GM18907 (cell line): ENCODE results near the gene DDX3X.
A peak's percentile ranks its signal among the peaks of the same experiment; 100 is the strongest.
"Not testable (repeated sequence)": the region's sequence is repeated elsewhere in the genome, so short reads cannot be mapped to it uniquely, and the experiment has no call there.

Experiments
- ATAC-seq: cut with Tn5 transposase; IDR thresholded peaks from one replicate; pipeline ENCODE4 v1.9.1; 2021; ENCODE audit warnings: mild to moderate bottlenecking, moderate library complexity; ENCODE audit not compliant: unreplicated experiment

The DDX3X gene

DNA sequence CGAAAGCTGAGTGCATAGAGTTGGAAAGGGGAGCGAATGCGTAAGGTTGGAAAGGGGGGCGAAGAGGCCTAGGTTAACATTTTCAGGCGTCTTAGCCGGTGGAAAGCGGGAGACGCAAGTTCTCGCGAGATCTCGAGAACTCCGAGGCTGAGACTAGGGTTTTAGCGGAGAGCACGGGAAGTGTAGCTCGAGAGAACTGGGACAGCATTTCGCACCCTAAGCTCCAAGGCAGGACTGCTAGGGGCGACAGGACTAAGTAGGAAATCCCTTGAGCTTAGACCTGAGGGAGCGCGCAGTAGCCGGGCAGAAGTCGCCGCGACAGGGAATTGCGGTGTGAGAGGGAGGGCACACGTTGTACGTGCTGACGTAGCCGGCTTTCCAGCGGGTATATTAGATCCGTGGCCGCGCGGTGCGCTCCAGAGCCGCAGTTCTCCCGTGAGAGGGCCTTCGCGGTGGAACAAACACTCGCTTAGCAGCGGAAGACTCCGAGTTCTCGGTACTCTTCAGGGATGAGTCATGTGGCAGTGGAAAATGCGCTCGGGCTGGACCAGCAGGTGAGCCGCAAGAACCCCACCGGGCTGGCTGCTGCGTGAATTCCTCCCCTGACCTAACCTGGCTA is at the start of gene DDX3X:
Gene DDX3X (plus strand): TSS at position 419 of the 619 bp plus-strand sequence. CDS start 91 bp downstream, at position 510.
- peak; percentile 65 for ATAC-seq

DNA sequence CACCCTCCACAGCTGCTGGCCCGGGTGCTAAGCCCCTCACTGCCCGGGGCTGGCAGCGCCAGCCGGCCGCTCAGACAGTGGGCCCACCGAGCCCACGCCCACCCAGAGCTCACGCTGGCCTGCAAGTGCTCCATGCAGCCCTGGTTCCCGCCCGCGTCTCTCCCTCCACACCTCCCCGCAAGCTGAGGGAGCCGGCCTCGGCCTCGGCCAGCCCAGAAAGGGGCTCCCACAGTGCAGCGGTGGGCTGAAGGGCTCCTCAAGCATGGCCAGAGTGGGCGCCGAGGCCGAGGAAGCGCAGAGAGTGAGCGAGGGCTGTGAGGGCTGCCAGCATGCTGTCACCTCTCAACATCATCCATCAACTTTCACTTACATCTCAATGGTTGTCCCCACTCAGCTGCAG is 48.0 kb upstream of the DDX3X start:
- not testable (repeated sequence) for ATAC-seq

DNA sequence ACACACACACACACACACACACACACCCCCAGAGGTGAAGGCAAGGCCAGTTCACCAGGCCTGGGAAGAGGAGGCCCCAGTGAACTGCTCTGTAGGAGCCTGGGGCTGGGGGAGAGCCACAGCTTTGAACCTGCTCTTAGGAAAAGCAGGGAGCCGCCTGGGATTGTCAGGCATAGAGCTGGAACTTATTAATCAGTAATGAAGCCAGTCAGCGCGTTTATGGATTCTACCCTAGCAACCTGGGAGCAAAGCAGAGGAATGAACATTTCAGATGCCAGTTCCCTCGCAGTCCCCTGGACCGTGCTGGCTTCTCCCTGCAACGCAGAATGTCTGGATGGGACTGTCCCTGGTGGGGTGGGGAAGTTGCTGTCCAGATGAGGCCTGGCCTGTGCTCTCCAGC is 45.3 kb upstream of the DDX3X start:
- no peak for ATAC-seq

DNA sequence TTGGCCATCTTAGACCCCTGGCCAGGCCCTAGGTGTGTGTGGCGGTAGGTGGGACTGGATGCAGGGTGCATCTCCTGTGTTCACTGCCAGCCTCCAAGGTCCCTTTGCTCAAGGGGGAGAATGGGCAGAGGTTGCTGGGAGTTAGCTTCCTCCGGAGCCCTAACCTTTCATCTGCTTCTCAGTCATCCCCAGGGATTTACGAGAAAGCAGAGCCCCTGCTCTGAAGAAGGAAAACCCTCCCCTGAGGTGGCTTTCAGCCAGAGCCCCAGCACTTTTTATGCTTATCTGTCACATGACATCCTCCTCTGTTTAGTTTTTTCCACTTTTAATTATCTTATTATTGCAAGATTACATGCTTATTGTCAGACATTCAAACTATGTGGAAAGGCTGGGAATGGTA is 44.9 kb upstream of the DDX3X start:
- no peak for ATAC-seq

DNA sequence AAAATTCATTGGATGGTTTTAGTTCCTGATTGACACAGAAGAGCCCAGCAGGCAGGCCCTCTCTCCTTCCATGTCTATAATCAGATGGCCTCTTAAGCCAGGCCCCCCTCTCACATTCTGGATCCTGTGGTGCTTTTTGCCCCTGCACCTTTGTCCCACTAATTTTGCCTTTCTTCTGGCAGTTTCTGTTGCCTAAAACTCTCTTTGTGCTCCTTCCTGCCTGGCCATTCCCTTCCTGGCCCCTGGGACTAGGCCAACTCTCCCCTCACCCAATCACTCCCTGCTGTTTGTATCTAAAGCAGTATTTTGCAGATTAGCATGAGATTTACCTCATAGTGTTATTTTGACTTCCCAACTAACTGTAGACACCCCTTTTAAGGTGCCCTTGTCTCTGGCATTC is 42.7 kb upstream of the DDX3X start:
- ATAC-seq, result no peak

DNA sequence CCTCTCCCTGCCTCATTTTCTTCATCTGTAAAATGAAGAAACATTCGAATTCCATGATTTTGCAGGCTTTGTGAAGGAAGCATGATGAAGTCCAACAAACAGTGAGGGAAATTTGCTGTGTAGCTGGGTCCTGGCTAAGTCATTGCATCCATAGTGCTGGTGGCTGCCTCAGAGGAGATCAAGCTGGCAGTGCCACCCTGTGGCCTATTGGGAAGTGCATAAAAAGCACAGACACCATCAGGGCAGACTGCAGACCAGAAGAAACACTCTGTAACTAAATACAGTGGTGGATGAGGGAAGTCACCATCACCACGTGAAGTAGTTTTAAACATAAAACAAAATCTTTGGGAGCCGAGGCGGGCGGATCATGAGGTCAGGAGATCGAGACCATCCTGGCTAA is 40.7 kb upstream of the DDX3X start:
- ATAC-seq, result no peak

DNA sequence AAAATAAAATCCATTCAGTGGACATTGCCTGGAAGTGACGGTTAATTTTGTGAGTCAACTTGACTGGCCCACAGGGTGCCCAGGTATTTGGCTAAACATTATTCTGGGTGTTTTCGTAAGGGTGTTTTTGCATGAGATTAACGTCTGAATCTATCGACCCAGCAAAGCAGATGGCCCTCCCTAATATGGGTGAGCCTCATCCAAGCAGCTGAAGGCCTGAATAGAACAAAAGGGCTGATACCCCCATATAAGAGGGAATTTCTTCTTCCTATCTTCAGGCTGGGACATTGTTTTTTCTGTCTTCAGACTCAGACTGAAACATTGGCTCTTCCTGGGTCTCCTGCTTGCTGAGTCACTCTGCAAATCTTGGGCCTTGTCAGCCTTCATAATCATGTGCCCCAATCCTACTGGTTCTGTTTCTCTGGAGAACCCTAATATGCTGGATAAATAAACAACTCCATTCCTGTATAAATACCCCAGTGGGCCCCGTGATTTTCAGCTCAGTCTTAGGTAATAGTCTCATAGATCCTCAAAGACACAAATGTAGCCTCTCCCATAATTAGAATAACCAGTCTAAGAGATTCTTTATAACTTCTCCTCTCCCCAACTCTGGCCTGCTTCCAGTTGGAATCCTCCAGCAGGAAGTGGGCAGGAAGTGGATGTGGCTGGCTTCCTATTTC is 33.1 kb upstream of the DDX3X start:
- ATAC-seq, result no peak

DNA sequence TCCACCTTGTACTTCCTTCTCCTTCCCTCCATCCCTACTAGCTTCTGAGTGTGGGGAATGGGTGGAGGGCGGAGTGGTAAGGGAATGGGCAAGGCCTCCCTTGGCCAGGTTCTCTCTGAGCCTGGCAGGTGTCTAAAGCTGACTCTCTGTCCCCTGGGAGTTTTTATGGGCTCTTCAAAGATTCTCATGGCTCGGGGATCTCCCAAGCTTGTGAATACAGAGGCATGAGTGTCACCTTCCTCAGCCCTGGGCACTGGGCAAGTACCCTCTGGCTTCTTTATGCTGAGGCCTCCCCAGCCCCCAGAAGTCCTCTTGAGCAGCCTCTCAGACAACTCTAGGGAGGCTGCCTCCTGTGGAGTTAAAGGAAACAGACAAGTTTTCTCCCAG is 32.5 kb upstream of the DDX3X start:
- peak; percentile 75 for ATAC-seq

DNA sequence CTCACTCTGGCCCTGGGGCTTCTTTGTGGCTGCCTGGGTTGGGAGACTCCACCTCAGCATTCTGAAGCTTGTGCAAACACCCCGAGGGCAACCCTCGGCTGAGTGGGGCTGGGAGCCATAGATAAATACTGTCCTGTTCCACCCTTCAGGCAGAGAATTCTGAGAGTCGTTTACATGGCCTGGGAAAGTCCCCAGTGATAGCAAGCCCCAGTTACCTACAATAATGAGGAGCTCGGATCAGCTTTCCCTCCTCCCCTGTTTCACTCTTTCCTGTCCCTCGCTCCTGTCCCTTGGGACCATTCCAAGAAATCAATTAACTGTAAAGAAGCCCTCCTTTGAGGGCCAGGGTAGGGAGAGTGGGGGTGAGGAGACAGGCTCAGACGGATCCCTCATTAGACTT is 31.6 kb upstream of the DDX3X start:
- ATAC-seq, result no peak

DNA sequence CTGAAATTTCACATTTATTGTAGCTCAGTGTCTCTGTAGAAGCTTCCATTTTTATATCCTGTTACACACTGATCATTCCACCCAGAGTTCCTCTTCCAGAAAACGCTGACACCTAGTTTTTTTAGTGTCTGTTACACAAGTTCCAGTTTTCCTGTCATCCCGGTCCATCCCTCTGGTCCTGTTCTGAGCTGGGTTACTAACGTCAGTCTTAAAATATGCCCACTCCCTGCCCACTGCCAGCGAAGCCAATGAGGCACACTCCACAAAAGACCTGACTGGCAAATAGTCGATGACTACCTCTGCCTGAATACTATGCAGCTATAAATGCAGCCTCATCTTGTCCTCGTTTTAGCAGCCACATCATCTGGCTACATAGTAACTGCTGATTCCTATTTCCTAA is 30.9 kb upstream of the DDX3X start:
- ATAC-seq, result no peak

DNA sequence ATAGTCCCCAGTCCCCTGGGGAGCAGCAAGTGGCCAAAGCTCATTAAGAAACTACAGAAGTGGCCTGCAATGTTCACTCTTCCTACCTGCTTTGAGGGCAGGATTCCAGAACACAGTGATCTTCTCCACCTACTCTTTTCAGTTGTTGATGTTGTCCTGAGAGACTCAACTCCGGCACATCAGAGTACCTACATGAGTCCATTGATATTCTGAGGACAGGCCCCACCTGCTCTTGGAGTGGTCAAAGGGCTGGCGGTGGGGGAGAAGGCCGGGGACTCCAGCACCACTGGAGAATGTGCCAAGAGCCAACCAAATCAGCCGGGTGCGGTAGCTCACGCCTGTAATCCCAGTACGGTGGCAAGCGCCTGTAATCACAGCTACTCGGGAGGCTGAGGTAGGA is 29.8 kb upstream of the DDX3X start:
- no peak for ATAC-seq

DNA sequence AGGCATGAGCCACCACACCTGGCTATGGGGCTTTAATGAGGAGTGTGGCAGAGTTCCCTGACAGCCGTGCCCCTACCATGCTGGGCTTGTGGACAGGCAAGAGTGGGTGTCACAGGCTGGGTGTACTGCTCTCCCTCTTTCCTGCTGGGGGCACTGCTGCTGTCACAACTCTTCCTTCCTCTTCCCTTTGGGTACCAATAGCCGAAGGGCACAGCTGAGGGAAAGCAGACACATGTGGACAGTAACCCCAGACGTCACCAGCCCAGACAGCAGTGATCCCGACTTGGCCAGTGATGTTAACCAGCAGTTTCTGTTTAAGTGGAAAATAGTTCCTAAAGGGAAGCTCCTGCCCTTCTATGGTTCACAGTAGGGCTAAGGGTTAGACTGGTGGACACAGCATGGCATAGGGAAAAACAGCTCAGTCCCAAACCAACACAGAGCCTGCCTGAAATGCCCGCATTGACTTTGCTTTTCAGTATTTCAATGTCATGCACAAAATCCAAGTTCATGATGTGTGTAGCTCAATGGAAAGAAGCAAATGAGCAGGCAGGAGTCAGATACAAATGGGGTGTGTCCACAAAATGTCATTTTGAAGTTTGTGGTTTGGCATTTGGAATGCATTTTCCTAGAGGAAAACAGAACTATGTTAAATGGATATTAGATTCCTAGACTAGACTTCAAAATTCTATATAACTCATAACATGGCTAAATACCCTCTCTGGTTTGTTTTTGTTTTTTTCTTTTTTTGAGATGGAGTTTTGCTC is 24.9 kb upstream of the DDX3X start:
- ATAC-seq, result no peak

DNA sequence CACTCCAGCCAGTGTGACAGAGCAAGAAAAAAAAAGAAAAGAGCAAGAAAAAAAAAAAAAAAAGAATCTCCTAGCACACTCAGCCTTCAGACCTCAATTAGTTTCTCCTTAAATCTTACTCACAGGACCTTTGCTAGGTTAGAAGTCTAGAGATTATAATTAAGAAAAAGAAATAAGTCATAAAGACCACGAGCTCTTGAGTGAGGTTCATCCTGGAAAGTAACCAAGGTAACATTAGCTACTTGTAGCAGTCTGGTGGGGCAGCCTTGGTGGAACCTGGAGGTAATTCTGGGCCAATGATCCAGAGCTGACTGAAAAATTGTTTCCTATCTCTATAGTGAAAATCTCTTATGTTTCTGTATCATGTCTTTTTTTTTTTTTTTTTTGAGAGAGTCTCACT is 21.2 kb upstream of the DDX3X start:
- ATAC-seq, result no peak

DNA sequence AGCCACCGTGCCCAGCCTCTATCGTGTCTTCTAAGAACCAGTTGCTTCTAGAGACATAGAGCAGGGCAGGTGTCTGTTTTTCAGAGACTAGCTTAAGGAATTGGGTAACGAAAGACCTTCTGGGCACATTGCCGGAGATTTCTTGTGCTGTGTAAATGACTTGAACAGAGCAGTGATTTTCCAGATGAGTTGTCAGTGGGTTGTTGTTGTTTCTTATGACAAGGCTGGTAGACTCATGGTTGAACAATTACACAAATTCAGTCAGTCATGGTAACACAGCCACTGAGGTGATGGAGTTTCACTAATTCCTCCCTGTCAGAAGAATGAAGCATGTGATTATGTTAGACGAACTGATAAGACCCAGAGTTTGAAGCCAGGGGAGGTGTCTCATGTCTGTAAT is 20.5 kb upstream of the DDX3X start:
- no peak for ATAC-seq

DNA sequence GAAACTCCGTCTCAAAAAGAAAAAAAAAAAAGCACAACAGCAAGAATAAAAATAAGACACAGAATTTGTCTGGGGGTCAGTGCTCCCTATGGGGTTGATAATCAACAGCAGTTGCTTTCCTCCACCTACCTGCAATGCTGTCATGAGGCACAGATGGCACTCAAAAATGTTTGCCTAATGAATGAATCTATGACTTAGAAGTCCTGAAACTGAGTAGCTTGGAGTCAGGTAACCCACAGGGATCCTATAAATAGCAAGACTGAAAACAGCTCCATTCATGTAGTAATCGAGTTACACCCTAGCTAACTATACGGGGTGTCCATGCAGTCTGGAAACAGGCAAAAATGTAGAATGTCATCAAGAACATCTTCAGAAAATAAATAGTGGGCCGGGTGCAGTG is 19.8 kb upstream of the DDX3X start:
- no peak for ATAC-seq

DNA sequence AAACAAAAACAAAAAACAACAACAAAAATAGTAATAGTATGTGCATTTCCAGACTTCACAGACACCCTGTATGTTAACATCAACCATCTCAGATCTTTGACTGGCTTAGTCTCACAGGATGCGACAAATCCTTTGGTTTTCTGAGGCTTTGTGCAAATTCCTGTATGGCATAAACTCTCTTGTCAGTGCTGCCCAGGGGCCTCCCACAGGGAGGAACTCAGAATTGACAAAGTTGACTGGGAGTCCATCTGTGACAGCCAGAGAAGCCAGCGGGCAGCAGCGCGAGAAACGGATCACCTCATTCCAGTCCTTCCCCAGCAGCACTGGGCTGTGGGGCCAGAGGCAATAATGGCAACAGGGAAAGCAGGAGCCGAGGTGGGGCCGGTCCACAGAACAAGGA is 19.1 kb upstream of the DDX3X start:
- no peak for ATAC-seq

DNA sequence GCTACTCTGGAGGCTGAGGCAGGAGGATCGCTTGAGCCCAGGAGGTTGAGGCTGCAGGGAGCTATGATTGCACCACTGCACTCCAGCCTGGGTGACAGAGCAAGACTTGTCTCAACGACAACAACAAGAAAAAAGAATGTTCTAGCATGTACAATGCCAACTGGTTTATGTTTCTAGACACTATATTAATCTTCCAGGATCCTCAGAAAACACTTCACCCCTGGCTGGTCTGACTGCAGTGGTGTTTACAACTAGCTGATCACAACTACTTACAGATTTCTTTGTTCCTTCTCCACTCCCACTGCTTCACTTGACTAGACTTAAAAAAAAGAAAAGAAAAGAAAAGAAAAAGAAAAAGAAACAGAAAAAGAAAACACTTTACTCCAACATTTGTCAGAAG is 17.7 kb upstream of the DDX3X start:
- ATAC-seq, result not testable (repeated sequence)

DNA sequence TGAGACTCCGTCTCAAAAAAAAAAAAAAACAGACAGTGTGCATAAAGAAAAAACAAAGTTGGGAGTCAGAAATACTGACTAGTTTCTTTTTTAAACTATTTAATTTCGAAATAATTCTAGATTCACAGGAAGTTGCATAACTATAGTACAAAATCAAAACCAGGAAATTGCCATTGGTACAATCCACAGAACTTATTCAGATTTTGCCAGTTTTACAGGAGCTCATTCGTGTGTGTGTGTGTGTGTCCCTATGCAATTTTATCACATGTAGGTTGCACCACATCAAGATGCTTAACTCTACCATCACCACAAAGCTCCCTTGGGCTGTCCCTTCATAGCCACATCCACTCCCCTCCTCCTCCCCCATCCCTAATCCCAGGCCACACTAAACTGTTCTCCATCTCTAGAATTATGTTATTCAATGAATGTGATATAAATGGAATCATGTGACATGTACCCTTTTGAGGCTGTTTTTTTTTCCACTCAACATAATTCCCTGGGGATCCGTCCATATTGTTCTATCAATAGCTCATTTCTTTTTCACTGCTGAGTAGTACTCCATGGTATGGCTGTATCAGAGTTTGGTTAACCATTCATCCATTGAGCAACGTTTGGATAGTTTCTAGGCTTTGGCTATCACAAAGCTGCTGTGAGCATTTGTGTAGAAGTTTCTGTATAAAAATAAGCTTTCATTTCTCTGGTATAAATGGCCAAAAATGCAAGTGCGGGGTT is 16.3 kb upstream of the DDX3X start:
- no peak for ATAC-seq

DNA sequence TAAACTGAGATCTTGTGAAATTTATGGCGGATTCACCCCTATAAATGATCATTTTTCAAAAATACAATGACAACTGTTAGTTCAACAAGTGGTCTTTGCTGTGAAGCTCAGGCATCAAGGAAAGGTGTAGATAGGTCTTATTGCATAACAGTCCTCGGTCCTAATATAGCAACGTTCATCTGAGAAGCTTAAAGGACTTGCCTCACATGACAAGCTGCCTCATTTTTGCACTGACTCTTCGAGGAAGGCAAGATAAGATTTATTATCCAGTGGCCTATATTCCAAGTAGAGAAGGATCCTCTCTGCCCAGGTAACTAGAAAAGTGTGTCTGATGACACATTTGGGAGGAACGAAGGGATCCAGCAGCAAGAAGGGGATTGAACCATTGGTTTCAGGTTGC is 13.6 kb upstream of the DDX3X start:
- no peak for ATAC-seq

DNA sequence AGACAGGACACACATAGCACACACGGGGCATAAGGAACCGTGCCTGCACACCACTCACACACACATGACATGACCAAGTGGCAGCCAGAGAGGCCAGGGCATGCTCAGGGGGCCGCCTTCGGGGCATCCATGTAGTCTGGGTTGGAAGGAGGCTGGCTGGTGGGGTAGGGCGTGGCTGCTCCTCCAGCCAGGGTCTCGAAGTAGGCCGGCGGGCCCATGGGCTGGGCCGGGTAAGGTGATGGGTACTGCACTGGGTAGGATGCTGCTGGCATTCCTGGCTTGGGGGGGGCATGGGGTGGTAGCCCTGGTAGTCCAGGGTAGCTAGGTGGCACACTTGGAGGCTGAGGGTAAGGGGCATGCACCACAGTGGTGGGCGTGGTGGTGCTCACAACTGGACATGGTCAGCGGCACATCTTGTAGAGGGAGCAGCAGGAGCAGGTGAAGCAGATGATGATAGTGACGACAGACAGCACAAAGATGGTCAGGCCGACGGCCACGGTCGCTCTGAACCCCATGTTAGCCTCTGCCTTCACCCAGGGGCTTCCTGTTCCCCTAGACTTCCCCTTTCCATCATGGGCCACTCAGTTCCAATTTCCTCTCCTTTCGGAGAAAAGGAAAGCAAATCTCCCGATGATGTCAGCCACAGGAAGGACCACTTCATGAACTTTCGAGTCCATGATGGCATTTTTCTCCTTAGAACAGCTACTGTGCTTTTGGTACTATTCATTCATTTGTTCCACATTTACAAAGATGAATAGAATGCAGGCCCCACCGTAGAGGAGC is 10.9 kb upstream of the DDX3X start:
- no peak for ATAC-seq

DNA sequence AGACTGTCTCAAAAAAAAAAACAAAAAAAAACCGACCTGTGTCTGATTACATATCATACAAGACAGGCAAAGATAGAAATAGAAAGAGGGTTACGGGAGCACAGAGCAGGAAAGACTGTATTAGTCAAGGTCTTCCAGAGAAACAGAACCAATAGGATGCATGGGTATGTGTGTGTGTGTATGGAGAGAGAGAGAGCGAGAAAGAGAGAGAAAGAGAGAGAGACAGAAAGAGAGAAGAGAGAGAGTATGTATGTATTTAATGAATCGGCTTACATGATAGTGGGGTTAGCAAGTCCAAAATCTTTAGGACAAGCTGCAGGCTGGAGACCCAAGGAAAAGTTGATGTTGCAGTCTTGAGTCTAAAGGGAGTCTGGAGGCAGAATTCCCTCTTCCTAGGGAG is 7.5 kb upstream of the DDX3X start:
- no peak for ATAC-seq
